HepG2 (cell line): ENCODE data around the gene LAMB4. TPM values are rescaled to one million over a fixed set of nuclear protein-coding genes. Genes with fewer than 3 reads are reported as not detected.

Experiments used
- ATAC-seq: fragments of 200-7000 bp; cut with Tn5 transposase; 3 replicates; pipeline ENCODE4 v1.9.1; 2020; ENCODE audit warnings: mild to moderate bottlenecking, moderate library complexity
- BruUV-seq: library from RNA; stranded (reverse); fragments of 400-500 nt; replicated peaks from 2 replicates; lab custom pipeline; 2021; lab: Mats Ljungman, UMichigan
- CTCF ChIA-PET: fragments of 300-600 bp; formaldehyde crosslinking; extraction: SDS; loops from one replicate; lab custom pipeline; 2021; ENCODE audit warnings: low total read pairs, inconsistent platforms, low intra/inter-chr PET ratio; lab: Yijun Ruan, JAX
- POLR2A ChIA-PET: fragments of 350-600 bp; sonication (Branson Sonifier 250); formaldehyde crosslinking; loops from one replicate; lab custom pipeline; 2020; ENCODE audit warnings: antibody characterized with exemption, inconsistent platforms; lab: Yijun Ruan, JAX
- DNase-seq: peaks from one replicate; pipeline ENCODE4 v3.0.0-alpha.2; 2015; ENCODE audit warnings: low spot score
- FAIRE-seq: peaks from 3 replicates; lab custom pipeline; 2011; peaks lifted over from hg19 to GRCh38; lab: Jason Lieb, UNC
- H2AFZ ChIP-seq: one replicate; pipeline ENCODE4 v1.6.1; 2011; ENCODE audit warnings: low read length, inconsistent platforms
- H3K27ac ChIP-seq: fragments of 300-600 bp; 3 replicates; pipeline ENCODE4 v1.8.0; 2011; ENCODE audit warnings: mixed run types, mild to moderate bottlenecking, mixed read lengths, low read length, inconsistent platforms; ENCODE audit not compliant: insufficient read depth; ENCODE audit errors: extremely low read length
- H3K27me3 ChIP-seq, 2 experiments: fragments of 200-600 bp in 1 of 2; 2 replicates in 1 of 2; 3 replicates in 1 of 2; pipeline versions ENCODE4 v1.6.0 to v1.8.0; 2011; ENCODE audit warnings: low read length in 2 of 2, mild to moderate bottlenecking in 2 of 2, moderate library complexity in 2 of 2, inconsistent platforms in 1 of 2; ENCODE audit not compliant: insufficient read depth in 2 of 2, control insufficient read depth in 1 of 2
- H3K36me3 ChIP-seq, 2 experiments: fragments of 200-600 bp in 1 of 2; replicated peaks in 1 of 2; 2 replicates in 1 of 2; 3 replicates in 1 of 2; pipeline versions ENCODE4 v1.5.1 to v1.8.0; 2011; ENCODE audit warnings: low read length in 2 of 2, inconsistent platforms in 1 of 2; ENCODE audit not compliant: insufficient read depth in 2 of 2, control insufficient read depth in 1 of 2
- H3K4me1 ChIP-seq: 2 replicates; pipeline ENCODE4 v1.5.1; 2012; ENCODE audit warnings: low read length, inconsistent platforms; ENCODE audit not compliant: insufficient read depth
- H3K4me2 ChIP-seq: 2 replicates; pipeline ENCODE4 v1.6.0; 2011; ENCODE audit warnings: low read depth, low read length, inconsistent platforms
- H3K4me3 ChIP-seq, 3 experiments: fragments of 200-600 bp in 1 of 3; sonication (generic), shearing (Covaris generic) in 1 of 3; replicated peaks in 1 of 3; 2 replicates each; pipeline ENCODE4 v1.5.1; 2011 to 2016; ENCODE audit warnings: low read length in 3 of 3, inconsistent platforms in 2 of 3, low read depth in 2 of 3, mild to moderate bottlenecking in 2 of 3, control low read depth in 1 of 3, mixed read lengths in 1 of 3; ENCODE audit not compliant: insufficient read depth in 1 of 3
- H3K79me2 ChIP-seq: one replicate; pipeline ENCODE4 v1.6.1; 2011; ENCODE audit warnings: low read length, inconsistent platforms; ENCODE audit not compliant: insufficient read depth
- H3K9ac ChIP-seq: 2 replicates; pipeline ENCODE4 v1.6.0; 2011; ENCODE audit warnings: mild to moderate bottlenecking, low read depth, low read length, inconsistent platforms; ENCODE audit not compliant: insufficient read depth
- H3K9me3 ChIP-seq: 2 replicates; pipeline ENCODE4 v1.5.1; 2012; ENCODE audit warnings: mild to moderate bottlenecking, low read length
- H4K20me1 ChIP-seq: 2 replicates; pipeline ENCODE4 v1.6.0; 2011; ENCODE audit warnings: inconsistent platforms, mild to moderate bottlenecking, low read length, moderate library complexity; ENCODE audit not compliant: insufficient read depth
- BCL6 ChIP-seq: IDR thresholded peaks from 2 replicates; pipeline ENCODE4 v1.6.1; 2016; ENCODE audit warnings: missing genetic modification reagents, missing compliant biosample characterization
- CTCF ChIP-seq: sonication (generic); formaldehyde crosslinking; IDR thresholded peaks from 2 replicates; pipeline ENCODE4 v1.5.0; 2020; ENCODE audit warnings: mild to moderate bottlenecking, missing genetic modification reagents, moderate library complexity
- FOXK2 ChIP-seq: fragments of 450-650 bp; IDR thresholded peaks from 2 replicates; pipeline ENCODE4 v1.6.1; 2016
- GATAD2A ChIP-seq: IDR thresholded peaks from 2 replicates; pipeline ENCODE4 v1.6.1; 2016
- HMG20A ChIP-seq: IDR thresholded peaks from 2 replicates; pipeline ENCODE4 v1.6.1; 2016; ENCODE audit warnings: borderline replicate concordance
- HNF4G ChIP-seq, 2 experiments: sonication (generic) in 1 of 2; formaldehyde crosslinking in 1 of 2; IDR thresholded peaks; 2 replicates each; pipeline versions ENCODE4 v1.4.0 to v1.6.1; 2011 to 2020; ENCODE audit warnings: borderline replicate concordance in 2 of 2, low read depth in 2 of 2, mild to moderate bottlenecking in 2 of 2, low read length in 1 of 2, missing genetic modification reagents in 1 of 2, moderate library complexity in 1 of 2
- MNT ChIP-seq: fragments of 450-650 bp; IDR thresholded peaks from 2 replicates; pipeline ENCODE4 v1.6.1; 2016
- MXI1 ChIP-seq: IDR thresholded peaks from 3 replicates; pipeline ENCODE4 v1.6.1; 2012; ENCODE audit warnings: low read depth, low read length, inconsistent platforms, borderline replicate concordance
- NFIC ChIP-seq: IDR thresholded peaks from 2 replicates; pipeline ENCODE4 v1.6.1; 2012; ENCODE audit warnings: mild to moderate bottlenecking, low read length, inconsistent platforms
- POLR2AphosphoS5 ChIP-seq: IDR thresholded peaks from 2 replicates; pipeline ENCODE4 v1.6.1; 2012; ENCODE audit warnings: low read depth, low read length
- RCOR2 ChIP-seq: IDR thresholded peaks from 2 replicates; pipeline ENCODE4 v1.6.1; 2016; ENCODE audit warnings: missing biosample characterization, missing genetic modification reagents
- SALL1 ChIP-seq: sonication (generic); formaldehyde crosslinking; IDR thresholded peaks from 2 replicates; pipeline ENCODE4 v1.8.0; 2022; ENCODE audit warnings: mild to moderate bottlenecking, missing genetic modification reagents
- SKIL ChIP-seq: sonication (generic); formaldehyde crosslinking; IDR thresholded peaks from 2 replicates; pipeline ENCODE4 v1.8.0; 2022; ENCODE audit warnings: missing genetic modification reagents, mild to moderate bottlenecking, moderate library complexity, borderline replicate concordance
- SOX5 ChIP-seq: IDR thresholded peaks from 2 replicates; pipeline ENCODE4 v1.6.1; 2016; ENCODE audit warnings: borderline replicate concordance
- STAG1 ChIP-seq: sonication (generic); formaldehyde crosslinking; IDR thresholded peaks from 2 replicates; pipeline ENCODE4 v1.4.0; 2020; ENCODE audit warnings: missing genetic modification reagents
- TEAD3 ChIP-seq: optimal IDR thresholded peaks from 2 replicates; pipeline ENCODE3; 2016; ENCODE audit warnings: borderline replicate concordance
- ZBTB43 ChIP-seq: sonication (generic); formaldehyde crosslinking; conservative IDR thresholded peaks from 2 replicates; pipeline ENCODE4 v1.4.0; 2020; ENCODE audit warnings: missing genetic modification reagents
- ZNF264 ChIP-seq: sonication (generic); formaldehyde crosslinking; IDR thresholded peaks from 2 replicates; pipeline ENCODE4 v1.4.0; 2020; ENCODE audit warnings: missing genetic modification reagents
- ZZZ3 ChIP-seq: sonication (generic); formaldehyde crosslinking; IDR thresholded peaks from 2 replicates; pipeline ENCODE4 v1.4.0; 2020; ENCODE audit warnings: missing genetic modification reagents, mild to moderate bottlenecking, borderline replicate concordance
- WGBS: methylation state at CpG from one replicate; pipeline ENCODE4 v1.1.6; 2017; ENCODE audit warnings: low lambda C conversion rate; 5-methylcytosine and 5-hydroxymethylcytosine counted together
- in situ Hi-C: cut with HindIII; loops from 2 replicates; pipeline ENCODE4 v1.10.0; 2017; ENCODE audit warnings: low pct_unique_long_range_greater_than_20kb; ENCODE audit not compliant: extremely low pct_ligation_motif_present
- intact Hi-C: fragments of 100-400 bp; cut with micrococcal nuclease; formaldehyde crosslinking; loops from one replicate; pipeline ENCODE4 v1.10.0; 2022; ENCODE audit not compliant: unreplicated experiment
- polyA plus RNA-seq, 8 experiments: library from polyadenylated mRNA; depleted of rRNA in 3 of 8; stranded (reverse) in 7 of 8; unstranded in 1 of 8; fragments of >200 nt; fragmentation: Illumina TruSeq in 4 of 8; extraction: Trizol in 4 of 8; gene quantifications; 2 replicates each; pipeline versions ENCODE4 v1.2.1 to v1.2.3, GENCODE V29; 2011 to 2016; ENCODE audit warnings: low read depth in 4 of 8, missing spikeins in 1 of 8, mixed read lengths in 1 of 8; ENCODE audit not compliant: insufficient read depth in 1 of 8
- total RNA-seq, 5 experiments: library from RNA; depleted of rRNA; stranded (reverse); fragments of >200 nt; fragmentation: Illumina TruSeq; extraction: Trizol; gene quantifications; 2 replicates each; pipeline ENCODE4 v1.2.3, GENCODE V29; 2016; ENCODE audit warnings: low read depth in 1 of 5

LAMB4 gene
- total and polyA plus RNA-seq, 2 of the 13 experiments (the other 11 are each of a cell fraction or from before 2014, with no cell fraction given): 0.05 TPM; not detected in 1

GRCh38 chr7:108055611-108056021, 74.5 kb downstream of the LAMB4 start:
- ChIA-PET CTCF (no interaction called here), POLR2A (no interaction called here)
- Histone ChIP-seq H3K27ac (no peak overlapping the region), H3K9me3 (no peaks in the 10 kb centered on the region), H3K27me3 (no peaks in the 10 kb centered on the region), H3K36me3 (no peaks in the 10 kb centered on the region), H2AFZ (no peak overlapping the region), H4K20me1 (no peaks in the 10 kb centered on the region), H3K79me2 (no peaks in the 10 kb centered on the region), H3K4me2 (peak overlapping the region; percentile 71), H3K4me1 (peaks cover 31% of the 10 kb centered on the region), H3K9ac (no peak overlapping the region), H3K4me3 (peak overlapping the region in 1 of 3 experiments; percentile 41; a peak in 1 of 6 replicates)
- ATAC-seq (peak; percentile 78), DNase-seq (peak; percentile 89), FAIRE-seq (peak; percentile 91)
- intact Hi-C loops: no loop called here
- in situ Hi-C loops: no loop called here
- no TSS peak for BruUV-seq
- WGBS: 5% methylated on average over 6 of the region's 7 CpGs
- TF ChIP-seq ZZZ3 (CRISPR knock-in tag) (no peak), ZBTB43 (CRISPR knock-in tag) (peak; percentile 61; the same call in 1 of the 2 replicates), NFIC (0 out of 2 replicates have a peak, but pooled peaks have one; percentile 37), POLR2AphosphoS5 (no peak), HNF4G (IDR thresholded peaks at IDR 0.05; ENCODE audit: borderline replicate concordance, low read depth, low read length) (no peak), HNF4G (CRISPR knock-in tag; IDR thresholded peaks at IDR 0.05; ENCODE audit: borderline replicate concordance, low read depth) (no peak), SOX5 (peak; percentile 56; the same call in 1 of the 2 replicates), GATAD2A (CRISPR knock-in tag) (peak; percentile 59; the same call in 1 of the 2 replicates), RCOR2 (CRISPR knock-in tag) (peak; percentile 61; the same call in 1 of the 2 replicates), BCL6 (peak; percentile 86), SALL1 (peak; percentile 65), HMG20A (CRISPR knock-in tag) (peak; percentile 50; the same call in 1 of the 2 replicates), CTCF (CRISPR knock-in tag) (no peak), MXI1 (no peak), MNT (no peak), TEAD3 (CRISPR knock-in tag) (peak; percentile 63), STAG1 (CRISPR knock-in tag) (no peak), SKIL (peak; percentile 77), ZNF264 (CRISPR knock-in tag) (0 out of 2 replicates have a peak, but pooled peaks have one; percentile 41), FOXK2 (no peak)
